Loucy (cell line): Measurements from ENCODE around the gene DHRS4.

Experiments used
- H2AFZ ChIP-seq: fragments of 200-600 bp; sonication (generic); 2 replicates; pipeline ENCODE4 v1.6.0; 2016; ENCODE audit warnings: antibody characterized with exemption, mild to moderate bottlenecking, low read length, moderate library complexity
- H3F3A ChIP-seq: fragments of 200-600 bp; 2 replicates; pipeline ENCODE4 v1.6.0; 2016; ENCODE audit warnings: antibody characterized with exemption, low read depth, mild to moderate bottlenecking
- H3K27me3 ChIP-seq: fragments of 200-600 bp; sonication (generic); 2 replicates; pipeline ENCODE4 v1.6.1; 2014; ENCODE audit warnings: low read length, mild to moderate bottlenecking; ENCODE audit not compliant: insufficient read depth, poor library complexity, severe bottlenecking
- H3K36me3 ChIP-seq: fragments of 200-600 bp; sonication (generic); 2 replicates; pipeline ENCODE4 v1.6.1; 2016; ENCODE audit warnings: low read length; ENCODE audit not compliant: insufficient read depth
- H3K4me1 ChIP-seq: fragments of 200-600 bp; sonication (generic); 2 replicates; pipeline ENCODE4 v1.5.1; 2014; ENCODE audit warnings: low read length, mild to moderate bottlenecking; ENCODE audit not compliant: insufficient read depth, poor library complexity, severe bottlenecking
- H3K4me2 ChIP-seq: fragments of 200-600 bp; sonication (generic); 2 replicates; pipeline ENCODE4 v1.6.0; 2014; ENCODE audit warnings: antibody characterized with exemption, low read length, low read depth, mild to moderate bottlenecking; ENCODE audit not compliant: poor library complexity, severe bottlenecking
- H3K4me3 ChIP-seq: fragments of 200-600 bp; sonication (generic); 2 replicates; pipeline ENCODE4 v1.5.1; 2014; ENCODE audit warnings: low read length, mild to moderate bottlenecking, mixed read lengths; ENCODE audit not compliant: poor library complexity, severe bottlenecking
- H3K79me2 ChIP-seq: fragments of 200-600 bp; sonication (generic); 2 replicates; pipeline ENCODE4 v1.6.1; 2014; ENCODE audit warnings: low read length; ENCODE audit not compliant: insufficient read depth
- H3K9ac ChIP-seq: fragments of 200-600 bp; sonication (generic); 2 replicates; pipeline ENCODE4 v1.6.0; 2014; ENCODE audit warnings: mild to moderate bottlenecking, low read depth, low read length, moderate library complexity; ENCODE audit not compliant: poor library complexity, severe bottlenecking
- H3K9me2 ChIP-seq: fragments of 200-600 bp; sonication (generic); replicated peaks from 2 replicates; pipeline ENCODE4 v1.6.1; 2016; ENCODE audit warnings: low read depth, low read length, mixed read lengths
- H3K9me3 ChIP-seq: fragments of 200-600 bp; sonication (generic); 2 replicates; pipeline ENCODE4 v1.6.1; 2014; ENCODE audit warnings: mild to moderate bottlenecking, antibody characterized with exemption, low read length, low read depth; ENCODE audit not compliant: insufficient read depth
- H4K20me1 ChIP-seq: fragments of 200-600 bp; sonication (generic); 2 replicates; pipeline ENCODE4 v1.6.0; 2014; ENCODE audit warnings: antibody characterized with exemption, low read length, mild to moderate bottlenecking; ENCODE audit not compliant: insufficient read depth, poor library complexity, severe bottlenecking
- CTCF ChIP-seq: fragments of 200-600 bp; sonication (generic); conservative IDR thresholded peaks from 2 replicates; pipeline ENCODE4 v1.5.1; 2014; ENCODE audit warnings: mild to moderate bottlenecking, antibody characterized with exemption, low read length
- EZH2phosphoT487 ChIP-seq: fragments of 200-600 bp; IDR thresholded peaks from 2 replicates; pipeline ENCODE4 v1.6.1; 2018; ENCODE audit warnings: antibody characterized with exemption, mild to moderate bottlenecking, moderate library complexity, borderline replicate concordance

Gene DHRS4

GRCh38 chr14:23922545-23922944 is 31.0 kb upstream of the DHRS4 start:
- Histone ChIP-seq H3K27me3 (no peaks in the 10 kb centered on the region), H3K36me3 (no peaks in the 10 kb centered on the region), H3K4me3 (no peak overlapping the region), H4K20me1 (no peaks in the 10 kb centered on the region), H3K9me2 (no peaks in the 10 kb centered on the region), H3F3A (no peaks in the 10 kb centered on the region), H3K9ac (no peak overlapping the region), H3K4me1 (no peaks in the 10 kb centered on the region), H3K9me3 (no peaks in the 10 kb centered on the region), H3K79me2 (no peaks in the 10 kb centered on the region), H3K4me2 (no peak overlapping the region), H2AFZ (no peak overlapping the region)
- TF ChIP-seq EZH2phosphoT487: no peak
- no peak for TF ChIP-seq CTCF

- Histone ChIP-seq H3K9me3 (no peaks in the 10 kb centered on the region), H4K20me1 (no peaks in the 10 kb centered on the region), H3F3A (no peaks in the 10 kb centered on the region), H3K27me3 (no peaks in the 10 kb centered on the region), H3K9ac (no peak overlapping the region), H2AFZ (no peak overlapping the region), H3K36me3 (no peaks in the 10 kb centered on the region), H3K4me2 (no peak overlapping the region), H3K79me2 (no peaks in the 10 kb centered on the region), H3K9me2 (no peaks in the 10 kb centered on the region), H3K4me1 (no peaks in the 10 kb centered on the region), H3K4me3 (no peak overlapping the region)
- no peak for TF ChIP-seq CTCF
- no peak for TF ChIP-seq EZH2phosphoT487
Observed at GRCh38 chr14:23925523-23926075, 28.0 kb upstream of the DHRS4 start.

GRCh38 chr14:23926543-23926942 is 27.0 kb upstream of the DHRS4 start:
- Histone ChIP-seq H3K79me2 (no peaks in the 10 kb centered on the region), H3K36me3 (no peaks in the 10 kb centered on the region), H3K4me3 (no peak overlapping the region), H3K9me3 (no peaks in the 10 kb centered on the region), H3F3A (no peaks in the 10 kb centered on the region), H3K27me3 (no peaks in the 10 kb centered on the region), H3K9ac (no peak overlapping the region), H4K20me1 (no peaks in the 10 kb centered on the region), H3K4me2 (no peak overlapping the region), H3K9me2 (no peaks in the 10 kb centered on the region), H3K4me1 (no peaks in the 10 kb centered on the region), H2AFZ (no peak overlapping the region)
- no peak for TF ChIP-seq EZH2phosphoT487
- TF ChIP-seq CTCF: no peak
